Ishikawa (cell line): ENCODE data around the gene GAP43.

Experiments
- CEBPB ChIP-seq: IDR thresholded peaks from 2 replicates; pipeline ENCODE4 v1.6.1; 2012
- CREB1 ChIP-seq: IDR thresholded peaks from 2 replicates; pipeline ENCODE4 v1.6.1; 2012; ENCODE audit warnings: low read depth
- EGR1 ChIP-seq: IDR thresholded peaks from 2 replicates; pipeline ENCODE4 v1.6.1; 2012
- EP300 ChIP-seq: IDR thresholded peaks from 2 replicates; pipeline ENCODE4 v1.6.1; 2012; ENCODE audit warnings: borderline replicate concordance
- FOXM1 ChIP-seq: IDR thresholded peaks from 2 replicates; pipeline ENCODE4 v1.6.1; 2012; ENCODE audit warnings: low read depth, borderline replicate concordance
- MAX ChIP-seq: IDR thresholded peaks from 2 replicates; pipeline ENCODE4 v1.6.1; 2012
- NFIC ChIP-seq: IDR thresholded peaks from 2 replicates; pipeline ENCODE4 v1.6.1; 2012
- RAD21 ChIP-seq: IDR thresholded peaks from 2 replicates; pipeline ENCODE4 v1.6.1; 2012; ENCODE audit warnings: low read depth
- REST ChIP-seq: IDR thresholded peaks from 2 replicates; pipeline ENCODE4 v1.6.1; 2012; ENCODE audit warnings: low read depth, mild to moderate bottlenecking
- TAF1 ChIP-seq: IDR thresholded peaks from 2 replicates; pipeline ENCODE4 v1.6.1; 2012; ENCODE audit warnings: low read depth, mild to moderate bottlenecking
- TCF12 ChIP-seq: IDR thresholded peaks from 2 replicates; pipeline ENCODE4 v1.6.1; 2012; ENCODE audit warnings: low read depth
- TEAD4 ChIP-seq: IDR thresholded peaks from 2 replicates; pipeline ENCODE4 v1.6.1; 2012
- YY1 ChIP-seq: IDR thresholded peaks from 2 replicates; pipeline ENCODE4 v1.6.1; 2012; ENCODE audit warnings: low read depth
- ZBTB7A ChIP-seq: IDR thresholded peaks from 2 replicates; pipeline ENCODE4 v1.6.1; 2012; ENCODE audit warnings: low read depth
- TF ChIP-seq, protein P1 (sequence below): IDR thresholded peaks from 2 replicates; pipeline ENCODE4 v1.6.1; 2012

The GAP43 gene

GRCh38 chr3:115648559-115648958, 25.2 kb downstream of the GAP43 start:
- no peak for TF ChIP-seq EGR1
- no peak for TF ChIP-seq CREB1
- no peak for TF ChIP-seq ZBTB7A
- TF ChIP-seq REST: no peak
- TF ChIP-seq MAX: no peak
- no peak for TF ChIP-seq FOXM1
- no peak for TF ChIP-seq YY1
- TF ChIP-seq EP300: no peak
- TF ChIP-seq TEAD4: no peak
- no peak for TF ChIP-seq NFIC
- TF ChIP-seq CEBPB: no peak
- no peak for TF ChIP-seq RAD21
- TF ChIP-seq, protein P1, sequence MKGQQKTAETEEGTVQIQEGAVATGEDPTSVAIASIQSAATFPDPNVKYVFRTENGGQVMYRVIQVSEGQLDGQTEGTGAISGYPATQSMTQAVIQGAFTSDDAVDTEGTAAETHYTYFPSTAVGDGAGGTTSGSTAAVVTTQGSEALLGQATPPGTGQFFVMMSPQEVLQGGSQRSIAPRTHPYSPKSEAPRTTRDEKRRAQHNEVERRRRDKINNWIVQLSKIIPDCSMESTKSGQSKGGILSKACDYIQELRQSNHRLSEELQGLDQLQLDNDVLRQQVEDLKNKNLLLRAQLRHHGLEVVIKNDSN: no peak
- no peak for TF ChIP-seq TAF1

- TF ChIP-seq EP300 (no peak), MAX (no peak), ZBTB7A (no peak), CREB1 (no peak)
Observed at GRCh38 chr3:115651087-115651486, 27.8 kb downstream of the GAP43 start.

DNA sequence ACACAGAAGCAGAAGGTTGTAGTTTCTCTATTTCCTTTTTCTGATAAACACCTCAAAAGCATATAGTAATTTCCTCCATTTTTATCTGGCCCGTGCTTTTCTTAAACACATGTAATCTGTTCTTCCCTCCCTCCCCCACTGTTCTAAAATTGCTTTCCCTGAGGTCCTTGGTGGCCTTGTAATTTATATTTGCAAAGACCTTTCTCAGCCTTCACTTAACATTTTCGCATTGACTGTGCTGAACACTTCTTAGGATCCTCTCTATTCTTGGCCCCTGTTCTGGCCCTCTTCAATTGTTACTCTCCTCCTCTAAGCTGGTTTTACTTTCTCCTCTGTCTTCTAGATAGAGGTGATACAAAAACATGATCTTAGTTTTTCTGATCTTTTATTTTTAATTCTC, 28.3 kb downstream of the GAP43 start:
- no peak for TF ChIP-seq CREB1
- no peak for TF ChIP-seq EGR1
- TF ChIP-seq, protein P1: no peak
- no peak for TF ChIP-seq ZBTB7A
- TF ChIP-seq NFIC: no peak
- no peak for TF ChIP-seq YY1
- TF ChIP-seq EP300: no peak
- TF ChIP-seq REST: no peak
- TF ChIP-seq TAF1: no peak
- TF ChIP-seq RAD21: no peak
- TF ChIP-seq TEAD4: no peak

DNA sequence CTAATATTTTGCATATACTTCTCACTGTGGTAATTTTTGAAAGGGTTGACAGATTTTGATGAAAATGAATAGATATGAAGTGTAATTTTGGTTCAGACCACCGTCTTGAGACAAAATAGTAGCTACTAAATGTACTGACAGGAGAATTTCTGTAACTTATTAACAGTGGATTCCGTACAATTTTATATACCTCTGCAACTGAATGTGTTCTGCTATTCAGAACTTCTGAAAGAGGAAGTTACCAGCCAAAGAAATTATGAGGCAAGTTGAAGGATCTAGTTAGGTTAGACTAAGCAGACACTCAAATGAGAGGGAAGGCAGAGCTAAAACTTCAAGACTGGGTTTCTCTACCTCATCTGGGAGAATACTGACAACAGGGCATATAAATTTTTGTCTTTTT, 29.4 kb downstream of the GAP43 start:
- TF ChIP-seq NFIC (no peak), TCF12 (no peak), CEBPB (no peak), TEAD4 (no peak), YY1 (no peak)

- TF ChIP-seq RAD21 (no peak), CREB1 (no peak), TCF12 (no peak), MAX (no peak), TAF1 (no peak), NFIC (no peak), FOXM1 (no peak), TEAD4 (no peak), ZBTB7A (no peak)
- TF ChIP-seq, protein P1: no peak
Observed at GRCh38 chr3:115655761-115656282, 32.5 kb downstream of the GAP43 start.

DNA sequence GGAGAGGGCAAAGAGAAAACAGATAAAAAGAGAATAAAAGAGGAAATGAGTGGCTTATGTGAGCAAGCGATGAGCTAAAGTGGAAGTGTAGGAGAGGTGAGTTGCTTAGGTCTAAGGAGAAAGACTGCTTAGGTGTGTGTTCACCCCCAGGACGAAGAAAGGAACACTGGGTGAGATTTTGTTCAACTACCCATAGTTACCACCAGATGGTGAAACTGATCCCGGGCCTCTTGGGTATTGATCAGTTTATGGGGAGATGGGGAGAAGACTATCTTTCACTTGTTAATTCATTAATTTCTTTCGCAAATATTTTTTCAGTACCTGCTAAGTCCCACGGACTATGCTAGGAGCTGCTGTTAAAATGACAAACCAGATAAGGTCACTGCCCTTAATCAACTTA, 33.9 kb downstream of the GAP43 start:
- TF ChIP-seq TAF1 (no peak), YY1 (no peak), REST (no peak), TEAD4 (no peak), EGR1 (no peak), NFIC (no peak), EP300 (no peak), RAD21 (no peak), FOXM1 (no peak), CREB1 (no peak), CEBPB (no peak)
